Astrocyte (in vitro differentiated cells and primary cell): ENCODE data around the gene LYPD6. TPM values are rescaled to one million over a fixed set of nuclear protein-coding genes. Genes with fewer than 3 reads are reported as not detected.

Experiments used
- DNase-seq: peaks from one replicate; pipeline ENCODE4 v3.0.0-alpha.2; 2010; ENCODE audit warnings: low read depth
- FAIRE-seq: peaks from 2 replicates; lab custom pipeline; 2011; peaks lifted over from hg19 to GRCh38; lab: Jason Lieb, UNC
- H2AFZ ChIP-seq: 2 replicates; pipeline ENCODE4 v1.6.0; 2012; ENCODE audit warnings: low read depth, low read length, inconsistent platforms
- H3K27ac ChIP-seq: 2 replicates; pipeline ENCODE4 v1.5.1; 2011; ENCODE audit warnings: low read depth, low read length, inconsistent platforms
- H3K27me3 ChIP-seq: 2 replicates; pipeline ENCODE4 v1.6.0; 2011; ENCODE audit warnings: low read length, inconsistent platforms; ENCODE audit not compliant: insufficient read depth
- H3K36me3 ChIP-seq: 2 replicates; pipeline ENCODE4 v1.5.1; 2011; ENCODE audit warnings: low read length, inconsistent platforms; ENCODE audit not compliant: insufficient read depth
- H3K4me1 ChIP-seq: 2 replicates; pipeline ENCODE4 v1.5.1; 2011; ENCODE audit warnings: low read length, inconsistent platforms; ENCODE audit not compliant: insufficient read depth
- H3K4me2 ChIP-seq: 2 replicates; pipeline ENCODE4 v1.6.0; 2012; ENCODE audit warnings: low read length, inconsistent platforms
- H3K4me3 ChIP-seq: 2 replicates; pipeline ENCODE4 v1.5.1; 2011; ENCODE audit warnings: low read depth, mild to moderate bottlenecking, low read length, inconsistent platforms; ENCODE audit not compliant: insufficient read depth
- H3K79me2 ChIP-seq: 2 replicates; pipeline ENCODE4 v1.6.0; 2012; ENCODE audit warnings: mild to moderate bottlenecking, low read length, inconsistent platforms; ENCODE audit not compliant: insufficient read depth
- H3K9ac ChIP-seq: 2 replicates; pipeline ENCODE4 v1.6.0; 2012; ENCODE audit warnings: mild to moderate bottlenecking, low read length, inconsistent platforms
- H3K9me3 ChIP-seq: 2 replicates; pipeline ENCODE4 v1.5.1; 2012; ENCODE audit warnings: low read depth, mild to moderate bottlenecking, low read length, inconsistent platforms; ENCODE audit not compliant: insufficient read depth
- H4K20me1 ChIP-seq: 2 replicates; pipeline ENCODE4 v1.6.0; 2012; ENCODE audit warnings: low read length, inconsistent platforms; ENCODE audit not compliant: insufficient read depth
- H3K27ac Mint-ChIP-seq: one replicate; pipeline ENCODE4 v1.8.0; 2021; ENCODE audit warnings: mild to moderate bottlenecking, mixed read lengths; ENCODE audit not compliant: unreplicated experiment
- H3K27me3 Mint-ChIP-seq: one replicate; pipeline ENCODE4 v1.8.0; 2021; ENCODE audit warnings: low read depth, mixed read lengths; ENCODE audit not compliant: unreplicated experiment
- H3K36me3 Mint-ChIP-seq: one replicate; pipeline ENCODE4 v1.8.0; 2021; ENCODE audit warnings: low read depth, mixed read lengths; ENCODE audit not compliant: unreplicated experiment
- H3K4me1 Mint-ChIP-seq: one replicate; pipeline ENCODE4 v1.8.0; 2021; ENCODE audit warnings: low read depth, mixed read lengths; ENCODE audit not compliant: unreplicated experiment
- H3K4me3 Mint-ChIP-seq: one replicate; pipeline ENCODE4 v1.8.0; 2021; ENCODE audit warnings: mild to moderate bottlenecking, moderate library complexity, mixed read lengths; ENCODE audit not compliant: unreplicated experiment
- H3K9me3 Mint-ChIP-seq: one replicate; pipeline ENCODE4 v1.8.0; 2021; ENCODE audit warnings: mild to moderate bottlenecking, mixed read lengths; ENCODE audit not compliant: unreplicated experiment
- CTCF ChIP-seq: IDR thresholded peaks from 2 replicates; pipeline ENCODE4 v1.5.1; 2011; ENCODE audit warnings: low read depth, mild to moderate bottlenecking, inconsistent platforms, low read length, moderate library complexity; ENCODE audit not compliant: insufficient read depth
- EZH2 ChIP-seq: IDR thresholded peaks from 2 replicates; pipeline ENCODE4 v1.6.1; 2012; ENCODE audit warnings: mild to moderate bottlenecking, low read length, inconsistent platforms; ENCODE audit not compliant: insufficient read depth
- total RNA-seq: library from RNA; stranded (reverse); gene quantifications from 2 replicates; pipeline ENCODE4 v1.2.1, GENCODE V29; 2021

Gene LYPD6
- total RNA-seq, 1 donor from 2014 or later, result 1.4 TPM

GRCh38 chr2:149410701-149411484 lies 80.5 kb downstream of the LYPD6 start:
- Histone ChIP-seq H3K27ac (peak overlapping the region; percentile 22), H3K9ac (no peak overlapping the region), H4K20me1 (no peaks in the 10 kb centered on the region), H3K36me3 (no peaks in the 10 kb centered on the region), H3K4me3 (no peak overlapping the region), H3K4me2 (peak overlapping the region; percentile 24), H2AFZ (no peak overlapping the region), H3K27me3 (no peaks in the 10 kb centered on the region), H3K4me1 (no peaks in the 10 kb centered on the region), H3K9me3 (no peaks in the 10 kb centered on the region), H3K79me2 (no peaks in the 10 kb centered on the region)
- Mint-ChIP-seq H3K4me1 (peaks cover 2% of the 10 kb centered on the region), H3K4me3 (no peak overlapping the region), H3K27me3 (no peaks in the 10 kb centered on the region), H3K36me3 (no peaks in the 10 kb centered on the region), H3K27ac (no peak overlapping the region), H3K9me3 (peaks cover 6% of the 10 kb centered on the region)
- DNase-seq (peak; percentile 94), FAIRE-seq (no peak)
- TF ChIP-seq EZH2 (no peak), CTCF (no peak)

- TF ChIP-seq CTCF, result no peak
- TF ChIP-seq EZH2, result no peak
- DNase-seq (no peak), FAIRE-seq (no peak)
- no peaks in the 10 kb centered on the region for H3K9me3 ChIP-seq
- H3K27me3 Mint-ChIP-seq, result no peaks in the 10 kb centered on the region
- no peaks in the 10 kb centered on the region for H3K4me1 ChIP-seq
- no peak overlapping the region for H3K27ac ChIP-seq
- no peak overlapping the region for H3K4me3 ChIP-seq
- H3K4me3 Mint-ChIP-seq, result no peak overlapping the region
- peaks cover 3% of the 10 kb centered on the region for H3K9me3 Mint-ChIP-seq
- no peaks in the 10 kb centered on the region for H3K36me3 ChIP-seq
- H3K27ac Mint-ChIP-seq, result no peak overlapping the region
- no peaks in the 10 kb centered on the region for H3K79me2 ChIP-seq
- H2AFZ ChIP-seq, result no peak overlapping the region
- no peak overlapping the region for H3K9ac ChIP-seq
- H3K4me2 ChIP-seq, result no peak overlapping the region
- H3K36me3 Mint-ChIP-seq, result no peaks in the 10 kb centered on the region
- H3K4me1 Mint-ChIP-seq, result peaks cover 2% of the 10 kb centered on the region
- H4K20me1 ChIP-seq, result no peaks in the 10 kb centered on the region
- no peaks in the 10 kb centered on the region for H3K27me3 ChIP-seq
Observed at GRCh38 chr2:149413487-149413886, 83.1 kb downstream of the LYPD6 start.

GRCh38 chr2:149415086-149415485 lies 84.7 kb downstream of the LYPD6 start:
- Histone ChIP-seq H2AFZ (no peak overlapping the region), H3K4me3 (no peak overlapping the region), H4K20me1 (no peaks in the 10 kb centered on the region), H3K36me3 (no peaks in the 10 kb centered on the region), H3K9ac (no peak overlapping the region), H3K27me3 (no peaks in the 10 kb centered on the region), H3K4me1 (no peaks in the 10 kb centered on the region), H3K9me3 (no peaks in the 10 kb centered on the region), H3K4me2 (no peak overlapping the region), H3K27ac (no peak overlapping the region), H3K79me2 (no peaks in the 10 kb centered on the region)
- Mint-ChIP-seq H3K9me3 (no peaks in the 10 kb centered on the region), H3K27me3 (no peaks in the 10 kb centered on the region), H3K4me3 (no peak overlapping the region), H3K4me1 (peaks cover 5% of the 10 kb centered on the region), H3K36me3 (no peaks in the 10 kb centered on the region), H3K27ac (no peak overlapping the region)
- DNase-seq, result no peak
- FAIRE-seq, result no peak
- no peak for TF ChIP-seq EZH2
- no peak for TF ChIP-seq CTCF
